HT-29 (cell line): ENCODE data around the gene CTNNBIP1. TPM values are rescaled to one million over a fixed set of nuclear protein-coding genes. Genes with fewer than 3 reads are reported as not detected.
"Not testable (repeated sequence)": the region's sequence is repeated elsewhere in the genome, so short reads cannot be mapped to it uniquely, and the experiment has no call there.

ENCODE experiments used
- DNase-seq: peaks from one replicate; pipeline ENCODE4 v3.0.0-alpha.2; 2015; ENCODE audit warnings: low spot score
- total RNA-seq: library from RNA; depleted of rRNA; stranded (reverse); fragments of >200 nt; shearing (Covaris generic); gene quantifications from 2 replicates; pipeline ENCODE4 v1.2.3, GENCODE V29; 2014; rRNA removed

CTNNBIP1 gene
- total RNA-seq, 1 experiment from 2014 or later = 12.2 TPM

GRCh38 chr1:9808459-9808858 is 101.6 kb downstream of the CTNNBIP1 start:
- DNase-seq = no peak

DNA sequence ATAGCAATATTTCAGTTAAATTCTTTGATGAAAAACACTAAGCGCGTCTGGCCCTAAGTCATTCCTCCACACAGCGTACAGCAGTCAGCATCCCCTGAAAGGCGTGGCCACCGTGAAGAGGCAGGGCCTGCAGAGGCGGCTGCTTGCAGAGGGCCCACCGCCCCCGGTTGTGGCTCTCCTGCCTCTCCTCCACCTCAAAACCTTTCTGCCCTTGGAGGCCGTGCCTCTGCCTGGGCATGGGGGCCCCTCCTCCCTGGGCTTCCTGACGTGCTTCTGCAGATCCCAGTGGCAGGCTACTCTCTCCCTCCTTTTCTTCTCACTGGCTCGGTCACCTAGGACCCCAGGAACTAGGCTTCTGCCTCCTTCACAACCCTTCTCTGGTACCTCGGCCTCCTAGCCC is 102.5 kb downstream of the CTNNBIP1 start:
- no peak for DNase-seq

DNA sequence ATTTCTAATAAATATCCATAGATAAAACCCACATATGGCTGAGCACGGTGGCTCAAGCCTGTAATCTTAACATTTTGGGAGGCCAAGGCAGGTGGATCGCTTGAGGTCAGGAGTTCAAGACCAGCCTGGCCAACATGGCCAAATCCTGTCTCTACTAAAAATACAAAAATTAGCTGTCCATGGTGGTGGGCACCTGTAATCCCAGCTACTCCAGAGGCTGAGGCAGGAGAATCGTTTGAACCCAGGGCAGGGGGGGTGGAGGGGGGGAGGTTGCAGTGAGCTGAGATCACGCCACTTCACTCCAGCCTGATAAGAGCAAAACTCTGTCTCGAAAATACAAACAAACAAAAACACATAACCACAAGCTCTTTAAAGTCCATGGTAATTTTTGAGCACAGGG is 104.1 kb downstream of the CTNNBIP1 start:
- not testable (repeated sequence) for DNase-seq

- no peak for DNase-seq
These were observed 105.0 kb downstream of the CTNNBIP1 start for GRCh38 chr1:9805006-9805508.

DNA sequence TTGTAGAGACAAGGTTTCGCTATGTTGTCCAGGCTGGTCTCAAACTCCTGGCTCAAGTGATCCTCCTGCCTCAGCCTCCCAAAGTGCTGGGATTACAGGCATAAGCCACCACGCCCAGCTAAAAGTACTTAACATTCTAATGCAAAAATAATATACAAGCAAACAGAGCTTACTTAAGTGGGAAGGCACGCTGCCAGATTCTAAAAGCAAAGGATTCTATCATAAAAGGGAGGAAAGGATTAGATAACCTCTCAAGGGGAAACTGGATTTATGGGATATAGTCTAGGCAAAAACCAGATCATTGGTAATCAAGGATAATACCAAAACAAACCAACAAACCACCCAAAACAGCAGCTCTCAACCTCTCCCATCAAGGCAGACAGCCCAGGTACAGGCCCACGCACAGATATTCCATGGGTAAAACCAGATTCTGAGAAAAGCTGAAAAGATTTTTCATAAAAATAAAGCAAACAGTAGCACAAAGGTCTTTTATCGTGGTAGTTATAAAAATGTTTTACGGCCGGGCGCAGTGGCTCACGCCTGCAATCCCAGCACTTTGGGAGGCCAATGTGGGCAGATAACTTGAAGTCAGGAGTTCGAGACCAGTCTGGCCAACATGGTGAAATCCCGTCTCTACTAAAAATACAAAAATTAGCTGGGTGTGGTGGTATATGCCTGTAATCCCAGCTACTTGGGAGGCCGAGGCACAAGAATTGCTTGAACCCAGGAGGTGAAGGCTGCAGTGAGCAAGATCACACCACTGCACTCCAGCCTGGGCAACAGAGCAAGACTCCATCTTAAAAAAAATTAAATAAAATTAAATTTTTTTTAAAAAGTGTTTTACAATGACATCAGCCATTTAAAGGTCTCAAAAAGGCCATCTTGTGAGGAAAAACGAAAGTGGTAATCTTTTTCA is 106.8 kb downstream of the CTNNBIP1 start:
- DNase-seq = not testable (repeated sequence)

GRCh38 chr1:9801909-9802308 is 108.2 kb downstream of the CTNNBIP1 start:
- DNase-seq = no peak

Other genes starting within 250 kb of the CTNNBIP1 start
- gene CLSTN1, start 86.3 kb downstream of the CTNNBIP1 start, total RNA-seq = 78.4 and 99.0 TPM in 2 replicates
- 7.7 and 8.7 TPM in 2 replicates for gene LZIC, start 33.1 kb upstream of the CTNNBIP1 start, total RNA-seq
- 1.6 and 5.2 TPM in 2 replicates for gene NMNAT1, start 33.2 kb upstream of the CTNNBIP1 start, total RNA-seq
- not detected in 2 replicates for gene RBP7, start 87.0 kb upstream of the CTNNBIP1 start, total RNA-seq
- 35.4 and 41.1 TPM in 2 replicates for gene UBE4B, start 122.7 kb upstream of the CTNNBIP1 start, total RNA-seq